Colon (tissue), 2 donors: ENCODE measurements around the gene CALML3.

Experiments used
- FAIRE-seq: peaks from 2 replicates; lab custom pipeline; 2012; peaks lifted over from hg19 to GRCh38; lab: Jason Lieb, UNC
- donor health status: control.
- donor health status: control.

The CALML3 gene

DNA sequence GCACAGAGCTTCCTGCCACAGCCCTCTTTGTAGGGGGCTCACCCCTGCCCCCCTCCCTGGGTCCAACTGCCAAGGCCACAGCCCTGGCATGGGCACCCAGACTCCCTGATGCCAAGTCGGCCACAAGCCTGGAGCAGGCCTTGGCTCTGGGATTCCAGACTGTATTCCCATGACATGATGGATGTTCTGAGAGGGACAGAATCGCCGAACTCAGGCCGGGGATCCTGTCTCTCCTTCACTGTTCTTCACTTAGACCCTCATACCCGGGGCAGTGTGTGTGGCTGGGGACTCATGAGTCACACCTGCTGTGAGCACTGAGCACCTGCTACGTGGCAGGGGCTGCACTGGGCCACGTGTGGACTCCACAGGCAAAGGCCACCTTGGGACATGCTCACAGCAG, 33.3 kb upstream of the CALML3 start:
- no peak for FAIRE-seq

DNA sequence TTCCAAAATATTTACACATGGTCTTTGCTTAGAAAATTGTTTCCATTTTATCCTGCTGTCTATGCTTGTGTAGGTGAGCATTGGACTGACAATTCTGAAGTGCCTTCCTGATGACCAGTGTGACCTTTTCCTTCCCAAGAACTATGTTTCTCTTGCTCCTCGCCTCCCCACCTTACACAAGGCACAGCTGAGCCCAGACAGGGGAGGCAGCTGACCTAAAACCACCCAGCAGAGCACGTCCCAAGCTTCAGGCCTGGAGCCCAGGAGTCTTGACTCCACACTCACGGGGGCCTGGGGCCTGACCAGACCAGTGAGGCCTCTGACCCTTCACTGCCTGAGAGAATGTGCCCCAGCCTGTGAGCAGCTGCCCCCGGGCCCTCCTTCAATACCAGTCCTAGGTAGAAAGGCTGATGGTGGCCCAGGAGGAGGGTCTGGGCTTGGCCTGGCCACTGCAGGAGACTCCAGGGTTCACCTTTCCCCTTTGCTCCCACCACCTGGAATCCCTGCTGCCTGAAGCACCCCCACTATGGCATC, 32.4 kb upstream of the CALML3 start:
- FAIRE-seq = no peak

DNA sequence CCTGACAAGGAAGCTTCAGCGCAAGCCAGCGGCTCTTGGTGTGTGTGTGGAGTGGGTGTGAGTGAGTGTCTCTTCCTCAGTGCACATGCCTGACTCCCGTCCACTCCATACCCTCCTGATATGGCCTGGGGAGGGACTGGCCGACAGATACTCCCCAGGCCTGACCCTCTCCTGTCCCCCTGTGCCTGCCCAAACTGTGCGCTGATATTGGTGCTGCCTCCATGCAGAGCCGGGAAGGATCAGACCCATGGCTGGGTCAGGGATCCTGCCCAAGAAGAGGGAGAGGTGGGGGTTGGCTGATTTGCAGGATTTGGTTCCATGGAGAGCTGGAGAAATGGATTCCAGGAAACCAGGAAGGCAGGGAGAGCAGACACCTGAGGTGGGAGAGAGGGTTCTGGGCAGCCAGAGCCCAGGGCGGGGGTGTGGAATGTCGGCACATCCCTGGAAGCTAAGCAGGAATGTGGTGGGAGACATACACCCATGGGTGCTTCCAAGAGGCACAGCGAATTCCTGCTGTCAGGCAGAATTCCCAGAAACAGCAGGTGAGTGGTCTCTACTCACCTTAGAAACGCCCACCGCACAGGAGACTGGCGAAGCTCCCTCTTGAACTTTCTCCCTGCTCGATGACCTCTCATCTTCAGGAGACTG, 31.7 kb upstream of the CALML3 start:
- no peak for FAIRE-seq

DNA sequence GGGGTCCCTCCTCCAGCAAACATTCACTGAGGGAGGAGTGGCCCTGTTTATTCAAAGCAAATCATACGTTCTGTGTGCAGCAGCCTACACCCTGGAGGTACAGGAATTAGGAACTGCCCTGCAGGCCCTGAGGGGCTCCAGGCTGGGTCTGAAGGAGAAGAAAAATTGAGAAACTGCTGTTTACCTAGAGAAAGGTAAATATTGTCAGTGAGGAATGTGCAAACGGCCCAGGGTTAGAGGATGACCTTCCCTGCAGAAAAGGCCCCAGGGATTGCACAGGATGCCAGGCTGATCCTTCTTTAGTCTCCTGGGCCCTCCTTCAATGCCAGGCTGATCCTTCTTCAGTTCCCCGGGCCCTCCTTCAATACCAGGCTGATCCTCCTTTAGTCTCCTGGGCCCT, 31.1 kb upstream of the CALML3 start:
- FAIRE-seq = no peak

DNA sequence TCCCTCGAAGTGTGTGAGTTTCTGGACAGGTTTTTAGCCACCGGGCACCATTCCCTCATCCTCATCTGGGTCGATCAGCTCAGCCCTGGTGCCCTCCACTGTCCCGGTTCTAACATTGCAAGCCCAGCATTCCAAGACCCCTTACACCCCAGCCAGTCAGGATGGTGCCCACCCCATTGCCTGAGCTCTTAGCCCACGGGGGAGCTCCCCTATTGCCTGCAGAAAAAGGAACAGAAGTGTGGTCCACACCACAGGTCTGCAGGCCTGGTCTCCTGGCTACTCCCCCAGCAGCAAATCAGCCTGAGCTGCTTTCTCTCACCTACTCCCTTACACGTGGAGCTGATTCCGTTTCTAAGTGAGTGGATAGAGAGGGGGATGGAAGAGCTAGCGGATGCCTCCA, 30.1 kb upstream of the CALML3 start:
- FAIRE-seq = no peak

DNA sequence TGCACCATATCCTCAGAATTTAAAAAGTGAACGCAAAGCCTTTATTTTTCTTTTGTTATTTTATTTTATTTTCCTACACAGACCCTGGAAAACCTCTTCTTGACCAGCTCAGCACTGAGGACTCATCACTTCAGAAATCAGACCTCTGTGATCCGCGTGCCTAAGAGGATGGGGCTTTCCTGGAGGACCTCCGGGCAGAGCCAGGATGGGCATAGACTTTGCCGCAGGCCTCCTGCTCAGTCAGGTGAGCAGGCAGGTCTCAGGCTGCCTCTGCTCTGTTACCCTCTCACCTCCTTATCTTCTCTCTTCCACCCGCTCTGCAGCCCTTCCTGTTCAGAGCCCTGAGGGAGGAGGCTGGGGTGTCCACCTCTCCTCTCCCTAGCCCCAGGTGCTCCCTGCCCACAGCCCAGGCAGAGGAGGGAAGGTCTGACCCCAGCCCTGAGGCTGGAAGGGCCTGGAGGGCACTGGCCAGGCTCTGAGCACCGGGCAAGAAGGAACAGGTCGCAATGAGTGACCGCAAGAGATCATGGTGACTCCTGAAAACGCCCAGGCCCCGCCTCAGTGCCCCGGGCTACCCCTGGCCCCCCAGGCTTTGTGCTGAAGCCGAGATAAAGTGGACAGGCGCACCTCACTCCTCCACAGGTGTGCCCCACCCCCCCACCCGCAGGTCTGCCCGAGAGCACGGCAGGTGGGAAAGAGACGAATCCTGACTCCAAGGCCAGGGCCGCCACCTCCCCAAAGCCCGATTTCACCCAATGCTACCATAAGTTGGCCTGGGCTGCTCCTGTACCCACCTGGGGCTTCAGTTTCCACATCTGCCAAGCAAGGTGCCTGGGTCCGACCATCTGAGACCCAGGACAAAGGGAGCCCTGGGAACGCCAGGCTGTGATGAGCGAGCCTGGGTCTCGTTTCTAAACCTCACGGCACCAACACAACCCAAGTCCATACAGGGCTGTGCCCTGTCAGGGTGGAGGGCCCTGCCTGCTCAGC, 28.2 kb upstream of the CALML3 start:
- no peak for FAIRE-seq

DNA sequence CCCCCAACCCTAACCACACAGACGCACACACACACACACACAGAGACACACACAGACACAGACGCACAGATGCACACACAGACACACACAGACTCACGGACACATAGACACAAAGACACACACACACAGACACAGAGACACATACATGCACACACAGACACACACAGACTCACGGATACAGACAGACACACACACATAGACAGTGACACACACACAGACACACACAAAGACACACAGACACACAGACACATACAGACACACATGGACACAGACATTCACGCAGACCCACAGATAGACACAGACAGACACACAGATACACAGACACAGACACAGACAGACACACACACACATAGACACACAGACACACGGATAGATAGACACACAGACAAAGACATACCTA, 27.5 kb upstream of the CALML3 start:
- FAIRE-seq = no peak

DNA sequence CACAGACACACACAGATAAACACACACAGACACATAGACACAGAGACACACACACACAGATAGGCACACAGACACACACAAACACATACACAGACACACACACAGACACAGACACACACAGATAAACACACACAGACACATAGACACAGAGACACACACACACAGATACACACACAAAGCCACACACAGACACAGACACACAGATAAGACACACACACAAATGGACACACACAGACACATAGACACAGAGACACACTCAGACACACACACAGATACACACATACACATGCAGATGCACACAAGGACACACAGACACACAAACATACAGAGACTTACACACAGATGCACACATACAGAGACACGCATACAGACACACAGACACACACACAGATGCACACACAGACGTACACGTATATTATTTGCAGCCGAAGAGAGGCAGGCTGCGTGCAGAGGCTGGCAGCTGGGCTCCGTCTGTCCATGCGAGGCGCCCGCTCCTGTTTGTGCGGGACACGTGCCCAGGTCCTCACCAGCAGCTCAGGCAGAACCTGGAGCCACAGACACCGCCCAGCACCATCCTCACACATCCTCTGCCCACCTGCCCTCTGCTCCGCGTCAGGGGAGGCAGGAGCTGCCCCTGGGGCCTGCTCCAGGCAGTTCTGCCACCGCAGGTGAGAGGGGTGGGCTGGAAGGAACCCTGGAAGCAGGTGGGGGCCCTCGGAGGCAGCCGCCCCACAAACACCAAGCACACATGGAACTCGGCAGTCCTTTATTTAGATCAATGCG, 26.6 kb upstream of the CALML3 start:
- no peak for FAIRE-seq

DNA sequence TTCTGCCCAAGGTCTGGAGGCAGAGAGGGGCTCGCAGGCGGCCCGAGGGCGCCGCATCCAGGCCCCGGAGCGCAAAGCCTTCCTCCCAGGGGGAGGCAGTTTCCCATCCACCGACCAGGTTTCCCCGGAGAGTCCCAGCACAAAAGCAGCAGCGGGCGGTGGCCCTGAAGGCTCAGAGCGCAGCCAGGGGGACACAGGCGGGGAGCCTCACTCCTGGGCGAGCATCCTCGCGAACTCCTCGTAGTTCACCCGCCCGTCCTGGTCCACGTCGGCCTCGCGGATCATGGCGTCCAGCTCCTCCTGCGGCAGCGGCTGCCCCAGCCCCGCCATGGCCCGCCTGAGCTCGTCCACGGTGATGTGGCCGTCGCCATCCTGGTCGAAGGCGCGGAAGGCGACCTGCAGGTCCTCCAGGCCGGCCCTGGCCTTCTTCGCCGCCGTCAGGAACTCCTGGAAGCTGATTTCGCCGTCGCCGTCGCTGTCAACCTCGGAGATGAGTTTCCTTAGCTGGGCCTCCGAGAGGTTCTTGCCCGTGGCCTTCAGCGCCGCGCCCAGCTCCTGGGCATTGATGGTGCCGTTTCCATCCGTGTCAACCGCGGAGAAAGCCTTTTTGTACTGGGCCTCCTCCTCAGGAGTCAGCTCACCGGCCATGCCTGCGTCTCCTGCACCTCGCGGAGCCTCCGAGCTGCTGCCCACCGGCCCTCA, 25.8 kb upstream of the CALML3 start:
- FAIRE-seq = no peak

DNA sequence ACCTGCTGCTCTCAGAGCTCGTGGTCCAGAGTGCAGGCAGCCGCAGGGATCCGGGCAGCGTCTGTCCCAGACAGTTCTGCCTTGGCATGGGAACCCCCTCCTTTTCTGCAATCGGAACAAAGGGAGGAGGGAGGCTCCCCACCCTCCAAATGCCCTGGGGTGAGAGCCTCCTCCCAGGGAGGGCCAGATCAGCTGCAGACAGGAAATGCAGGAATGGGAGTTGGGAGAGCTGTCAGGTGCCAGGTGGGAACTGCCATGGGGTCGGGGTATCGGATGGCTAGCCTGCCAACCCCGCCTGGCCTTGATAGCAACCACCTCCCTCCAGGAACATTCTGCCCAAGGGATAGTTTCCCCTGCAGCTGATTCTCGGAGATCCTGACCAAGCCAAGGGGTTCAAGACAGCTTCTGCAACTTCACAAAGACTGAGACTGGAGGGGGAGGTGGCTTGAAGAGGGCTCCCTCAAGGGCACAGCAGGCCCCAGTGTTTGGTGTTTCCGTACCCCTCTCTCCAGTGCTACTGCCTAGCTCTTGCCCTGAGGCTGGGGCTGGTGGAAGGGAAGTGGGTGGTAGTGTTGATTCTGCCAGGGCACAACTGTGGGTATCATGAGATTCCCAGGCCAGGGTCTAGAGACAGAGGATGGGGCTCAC, 25.1 kb upstream of the CALML3 start, which contains the start of gene CALML5:
Gene CALML5 (minus strand): TSS at position 78 of the 648 bp plus-strand sequence. CDS start 132 bp downstream, outside the sequence.
- no peak for FAIRE-seq

DNA sequence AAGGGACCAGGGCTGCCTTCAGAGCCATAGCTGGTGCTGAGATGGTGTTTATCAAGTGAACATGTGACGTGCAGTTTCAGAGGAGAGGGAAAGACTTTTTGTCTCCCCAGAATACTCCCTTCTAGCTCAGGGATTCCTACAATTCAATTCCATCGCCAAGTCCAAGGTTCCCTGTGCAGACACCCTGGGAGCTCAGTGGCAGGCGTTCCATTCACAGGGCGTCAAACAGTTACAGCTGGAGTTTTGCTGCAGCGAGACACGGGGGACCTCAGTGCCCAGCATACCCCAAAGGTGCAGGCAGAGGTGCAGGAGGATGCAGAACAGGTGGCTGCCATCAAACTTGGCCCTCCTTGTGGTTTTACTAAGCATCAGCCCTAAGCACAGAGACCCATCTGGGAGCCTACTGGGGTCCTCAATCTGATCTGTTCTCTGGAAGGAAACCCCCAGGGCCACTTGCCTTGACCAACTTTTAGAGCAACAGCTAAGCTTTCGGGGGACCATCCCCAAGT, 24.5 kb upstream of the CALML3 start:
- FAIRE-seq = no peak

DNA sequence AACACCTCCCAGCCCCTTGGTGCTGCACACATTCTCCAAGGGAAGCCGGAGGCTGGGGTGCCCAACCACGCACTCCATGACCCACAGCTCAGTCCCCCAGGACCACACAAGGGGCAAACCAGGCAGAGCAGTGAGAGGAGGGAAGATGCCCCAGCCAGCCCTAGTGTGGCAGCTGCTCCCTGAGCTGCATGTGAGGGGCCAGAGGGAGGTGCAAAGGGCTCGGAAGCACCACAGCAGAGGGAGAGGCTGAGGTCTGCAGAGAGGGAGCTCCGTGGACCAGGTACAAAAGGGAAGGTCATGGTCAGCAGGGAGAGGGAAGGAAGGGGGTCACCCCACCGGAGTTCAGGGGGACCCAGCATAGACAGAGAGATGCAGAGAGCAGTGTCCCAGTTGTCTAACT, 23.9 kb upstream of the CALML3 start:
- FAIRE-seq = no peak

DNA sequence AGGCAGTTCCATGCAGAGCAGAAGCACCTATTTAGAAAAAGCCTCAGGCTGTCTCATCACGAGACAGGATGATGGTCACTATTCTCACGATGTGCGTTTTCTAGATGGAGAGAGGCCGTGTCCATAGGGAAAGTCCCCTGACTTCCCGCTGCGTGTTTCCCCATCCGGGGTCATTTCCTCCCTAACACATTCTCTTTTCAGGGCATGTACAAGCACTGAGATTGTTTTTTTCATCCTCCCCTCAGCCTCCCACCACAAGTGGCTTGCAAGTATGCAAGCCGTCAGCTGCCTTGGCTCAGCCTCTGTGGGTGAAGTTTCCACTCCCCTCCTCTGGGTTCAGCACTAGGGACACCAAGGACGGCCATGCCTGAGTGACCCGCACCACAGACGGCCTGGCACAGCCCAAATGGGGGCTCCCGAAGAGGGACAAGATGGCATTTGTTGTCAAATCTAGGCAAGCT, 22.7 kb upstream of the CALML3 start:
- FAIRE-seq = no peak

DNA sequence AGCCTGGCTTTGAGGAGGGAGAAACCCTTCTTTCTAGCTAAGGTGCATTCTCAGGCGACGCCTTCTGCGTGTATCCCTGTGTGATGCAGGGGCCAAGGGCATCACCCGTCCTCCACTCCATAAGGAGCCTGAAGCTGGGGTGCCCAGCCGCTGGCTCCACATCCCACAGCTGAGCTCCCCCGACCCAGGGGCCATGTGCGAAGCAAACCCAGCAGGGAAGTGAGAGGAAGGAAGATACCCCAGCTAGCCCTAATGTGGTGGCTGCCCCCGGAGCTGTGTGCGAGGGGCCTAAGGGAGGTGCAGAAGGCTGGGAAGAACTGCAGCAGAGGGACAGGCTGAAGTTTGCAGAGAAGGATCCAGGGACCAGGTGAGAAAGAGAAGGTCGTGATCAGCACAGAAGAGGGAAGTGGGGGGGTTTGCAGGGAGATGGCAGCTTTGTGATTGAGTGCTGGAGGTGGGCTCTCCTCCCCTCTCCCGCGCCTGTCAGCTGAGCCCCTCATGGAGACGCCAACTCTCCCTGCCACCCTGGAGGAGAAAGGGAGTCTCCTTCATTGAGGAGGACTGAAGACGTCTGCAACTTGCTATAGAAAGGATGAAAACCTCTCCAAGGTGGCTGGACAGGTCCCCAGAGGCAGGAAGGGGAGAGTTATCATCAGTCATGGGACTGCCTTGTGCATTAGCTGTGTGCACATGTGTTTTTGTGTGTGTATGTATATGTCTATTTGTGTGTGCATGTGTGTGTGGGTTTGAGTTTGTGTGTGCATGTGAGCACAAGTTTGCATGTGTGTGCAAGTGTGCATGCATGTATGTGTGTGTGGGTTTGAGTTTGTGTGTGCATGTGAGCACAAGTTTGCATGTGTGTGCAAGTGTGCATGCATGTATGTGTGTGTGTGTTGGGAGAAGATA, 21.9 kb upstream of the CALML3 start:
- no peak for FAIRE-seq

DNA sequence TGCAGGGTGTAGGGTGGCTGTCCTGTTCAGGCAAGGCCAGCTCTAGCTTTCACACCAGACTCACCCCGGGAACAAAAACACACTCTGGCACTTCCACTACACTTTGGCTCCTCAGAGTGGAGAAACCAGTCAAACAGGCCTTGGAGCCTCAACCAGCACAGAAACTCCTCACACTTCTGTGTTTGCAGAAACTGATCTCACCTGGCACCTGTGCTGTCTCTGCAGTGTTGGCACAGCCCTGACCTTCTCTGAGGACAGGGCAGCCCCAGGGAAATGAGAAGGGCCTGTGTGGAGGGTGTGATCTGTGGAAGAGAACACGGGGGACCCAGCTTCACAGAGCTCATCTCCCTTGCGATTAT, 21.3 kb upstream of the CALML3 start:
- FAIRE-seq = no peak

DNA sequence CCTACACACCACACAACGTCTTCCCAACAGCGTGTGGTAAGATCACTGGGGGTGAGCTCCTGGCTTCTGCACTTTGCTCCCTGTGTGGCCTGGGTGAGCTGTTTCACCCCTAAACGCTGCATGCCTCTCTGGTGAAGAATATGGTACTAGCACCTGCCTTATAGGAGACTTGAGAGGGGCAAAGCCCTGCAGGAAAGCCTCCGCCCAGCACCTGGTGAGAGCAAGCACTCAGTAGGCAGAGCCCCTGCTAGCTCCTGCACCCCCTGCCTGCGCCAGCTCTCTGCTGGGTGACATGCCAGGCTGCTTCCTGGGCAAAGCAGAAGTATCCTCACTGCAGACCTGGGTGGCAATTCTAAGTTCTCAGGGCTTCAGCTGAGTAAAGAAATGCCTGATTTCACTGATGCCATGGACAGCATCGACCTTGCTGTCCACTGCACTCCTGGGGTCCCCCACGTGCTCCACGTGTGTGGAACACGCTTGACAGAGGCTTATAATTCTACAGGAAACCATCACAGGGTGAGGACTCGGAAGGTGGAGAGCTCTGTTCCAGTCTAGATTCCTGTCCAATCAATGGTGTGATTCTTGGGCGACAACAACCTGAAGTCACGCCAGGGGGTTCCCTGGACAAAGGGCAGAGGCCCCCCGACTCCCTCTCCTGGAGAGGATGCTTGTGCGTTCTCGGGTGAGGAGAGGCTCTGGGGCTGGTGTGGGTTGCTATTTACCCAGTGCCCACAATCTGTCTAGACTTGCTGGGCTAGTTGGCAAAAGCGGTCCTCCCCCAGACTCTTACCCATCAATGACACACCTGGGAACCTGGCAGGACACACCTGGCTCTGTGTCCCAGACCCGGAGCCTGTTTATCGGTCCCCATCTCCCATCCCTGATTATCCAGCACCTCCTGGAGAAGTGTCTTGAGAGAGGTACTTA, 20.4 kb upstream of the CALML3 start:
- no peak for FAIRE-seq

DNA sequence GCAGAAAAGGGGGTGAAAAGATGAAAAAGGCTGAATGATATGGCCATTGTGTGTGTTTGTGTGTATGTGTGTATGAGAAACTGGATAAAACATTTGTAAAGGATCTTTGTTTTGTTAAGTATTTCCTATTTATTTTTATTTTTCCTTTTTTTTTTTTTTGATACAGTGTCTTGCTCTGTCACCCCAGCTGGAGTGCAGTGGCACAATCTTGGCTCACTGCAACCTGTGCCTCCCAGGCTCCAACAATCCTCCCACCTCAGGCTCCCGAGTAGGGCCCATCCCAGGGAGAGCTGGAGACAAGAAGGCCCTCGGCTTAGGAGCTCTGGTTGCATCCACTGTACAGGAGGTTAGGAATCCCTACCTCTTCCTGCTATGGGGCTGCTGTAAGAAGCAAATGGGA, 18.5 kb upstream of the CALML3 start:
- no peak for FAIRE-seq

DNA sequence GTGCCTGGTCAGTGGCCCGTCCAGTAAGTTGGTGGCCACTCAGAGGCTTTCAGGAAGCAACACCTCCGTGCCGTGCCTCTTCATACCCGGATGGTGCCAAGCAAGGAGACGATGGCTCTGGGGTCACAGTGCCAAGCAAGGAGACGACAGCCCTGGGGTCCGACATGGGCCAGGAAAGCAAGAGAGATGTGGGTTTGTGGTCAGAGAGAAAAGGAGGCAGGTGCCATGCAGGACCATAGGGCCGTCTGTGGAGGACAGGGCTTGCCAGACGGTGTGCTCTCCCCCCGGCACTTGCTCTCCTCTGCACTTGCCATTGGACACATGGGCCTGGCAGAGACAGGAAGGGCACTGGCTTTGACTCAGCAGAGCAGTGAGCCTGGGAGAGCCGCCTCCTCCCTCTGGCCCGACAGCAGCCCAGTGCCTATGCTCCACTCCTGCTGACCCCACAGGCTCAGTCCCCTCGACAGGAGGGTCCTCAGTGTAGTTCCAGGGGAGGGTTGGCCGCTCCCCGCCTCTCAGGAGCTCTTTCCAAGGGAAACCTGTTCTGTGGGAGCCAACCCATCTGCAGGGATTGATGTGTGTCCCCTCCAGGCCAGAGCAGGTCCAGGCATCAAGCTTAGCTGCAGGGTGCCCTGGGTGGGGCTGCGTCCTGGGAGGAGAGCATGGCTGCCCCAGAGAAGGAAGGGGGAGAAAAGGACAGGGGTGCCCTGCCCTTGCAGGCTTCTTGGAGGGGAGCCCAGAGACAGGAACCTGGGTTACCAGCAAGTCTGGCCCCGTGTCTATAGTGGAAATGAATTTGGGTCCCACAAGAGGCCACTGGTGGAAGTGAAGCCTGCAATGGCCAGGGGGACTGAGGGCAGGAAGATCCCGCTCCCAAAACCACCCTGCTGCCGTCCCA, 17.8 kb upstream of the CALML3 start:
- no peak for FAIRE-seq
